HepG2 (cell line): ENCODE data around the gene KDM8. TPM values are rescaled to one million over a fixed set of nuclear protein-coding genes. Genes with fewer than 3 reads are reported as not detected.

Experiments used
- ATRX ChIP-seq: sonication (generic); formaldehyde crosslinking; IDR thresholded peaks from 2 replicates; pipeline ENCODE4 v1.4.0; 2020; ENCODE audit warnings: missing genetic modification reagents, borderline replicate concordance
- ELF3 ChIP-seq: IDR thresholded peaks from 2 replicates; pipeline ENCODE4 v1.6.1; 2016; ENCODE audit warnings: missing genetic modification reagents, missing compliant biosample characterization
- HHEX ChIP-seq: IDR thresholded peaks from 2 replicates; pipeline ENCODE4 v1.6.1; 2016; ENCODE audit warnings: control low read depth
- KAT8 ChIP-seq: IDR thresholded peaks from 2 replicates; pipeline ENCODE4 v1.6.1; 2016; ENCODE audit warnings: missing genetic modification reagents, missing compliant biosample characterization
- MAF1 ChIP-seq: sonication (generic); formaldehyde crosslinking; IDR thresholded peaks from 2 replicates; pipeline ENCODE4 v1.5.0; 2020; ENCODE audit warnings: missing genetic modification reagents, borderline replicate concordance
- MBNL3 ChIP-seq: fragments of 250-450 bp; sonication (Bioruptor Pico); conservative IDR thresholded peaks from 2 replicates; pipeline ENCODE4 v1.8.0; 2022; ENCODE audit warnings: mild to moderate bottlenecking, inconsistent platforms
- MLX ChIP-seq: IDR thresholded peaks from 2 replicates; pipeline ENCODE4 v1.6.1; 2016
- NFE2 ChIP-seq: sonication (generic); formaldehyde crosslinking; IDR thresholded peaks from 2 replicates; pipeline ENCODE4 v1.4.0; 2020; ENCODE audit warnings: missing genetic modification reagents
- NRL ChIP-seq: sonication (generic); formaldehyde crosslinking; IDR thresholded peaks from 2 replicates; pipeline ENCODE4 v1.5.0; 2020; ENCODE audit warnings: missing genetic modification reagents, mild to moderate bottlenecking, moderate library complexity, borderline replicate concordance
- RFX1 ChIP-seq: fragments of 450-650 bp; IDR thresholded peaks from 2 replicates; pipeline ENCODE4 v1.6.1; 2017
- SOX6 ChIP-seq, 2 experiments: fragments of 450-650 bp in 1 of 2; sonication (generic) in 1 of 2; formaldehyde crosslinking in 1 of 2; IDR thresholded peaks; 2 replicates each; pipeline versions ENCODE4 v1.4.0 to v1.6.1; 2017 to 2020; ENCODE audit warnings: antibody characterized with exemption in 1 of 2, mild to moderate bottlenecking in 1 of 2, missing genetic modification reagents in 1 of 2
- SP2 ChIP-seq: sonication (generic); formaldehyde crosslinking; IDR thresholded peaks from 2 replicates; pipeline ENCODE4 v1.5.1; 2020; ENCODE audit warnings: mild to moderate bottlenecking, missing genetic modification reagents
- TBL1XR1 ChIP-seq: fragments of 150-350 bp; IDR thresholded peaks from 2 replicates; pipeline ENCODE4 v1.6.1; 2014; ENCODE audit warnings: borderline replicate concordance, low read length; ENCODE audit not compliant: partially characterized antibody
- TP53 ChIP-seq: sonication (generic); formaldehyde crosslinking; conservative IDR thresholded peaks from 2 replicates; pipeline ENCODE4 v1.4.0; 2020; ENCODE audit warnings: missing genetic modification reagents
- XBP1 ChIP-seq: sonication (generic); formaldehyde crosslinking; IDR thresholded peaks from 2 replicates; pipeline ENCODE4 v1.5.0; 2020; ENCODE audit warnings: missing genetic modification reagents
- ZC3H4 ChIP-seq: sonication (generic); formaldehyde crosslinking; IDR thresholded peaks from 2 replicates; pipeline ENCODE4 v1.4.0; 2020; ENCODE audit warnings: missing genetic modification reagents, borderline replicate concordance
- ZNF543 ChIP-seq: sonication (generic); formaldehyde crosslinking; IDR thresholded peaks from 2 replicates; pipeline ENCODE4 v1.4.0; 2020; ENCODE audit warnings: mild to moderate bottlenecking, missing genetic modification reagents
- ZNF563 ChIP-seq: sonication (generic); formaldehyde crosslinking; IDR thresholded peaks from 2 replicates; pipeline ENCODE4 v1.8.0; 2022; ENCODE audit warnings: mild to moderate bottlenecking, moderate library complexity, missing genetic modification reagents
- ZNF776 ChIP-seq: sonication (generic); formaldehyde crosslinking; IDR thresholded peaks from 2 replicates; pipeline ENCODE4 v1.4.0; 2020; ENCODE audit warnings: mild to moderate bottlenecking, missing genetic modification reagents
- ZSCAN21 ChIP-seq: sonication (generic); formaldehyde crosslinking; IDR thresholded peaks from 2 replicates; pipeline ENCODE4 v1.8.0; 2022; ENCODE audit warnings: mild to moderate bottlenecking, missing genetic modification reagents, moderate library complexity, borderline replicate concordance
- polyA plus RNA-seq, 8 experiments: library from polyadenylated mRNA; depleted of rRNA in 3 of 8; stranded (reverse) in 7 of 8; unstranded in 1 of 8; fragments of >200 nt; fragmentation: Illumina TruSeq in 4 of 8; extraction: Trizol in 4 of 8; gene quantifications; 2 replicates each; pipeline versions ENCODE4 v1.2.1 to v1.2.3, GENCODE V29; 2011 to 2016; ENCODE audit warnings: low read depth in 4 of 8, missing spikeins in 1 of 8, mixed read lengths in 1 of 8; ENCODE audit not compliant: insufficient read depth in 1 of 8
- total RNA-seq, 5 experiments: library from RNA; depleted of rRNA; stranded (reverse); fragments of >200 nt; fragmentation: Illumina TruSeq; extraction: Trizol; gene quantifications; 2 replicates each; pipeline ENCODE4 v1.2.3, GENCODE V29; 2016; ENCODE audit warnings: low read depth in 1 of 5
- TF ChIP-seq, protein P1 (sequence below): sonication (generic); formaldehyde crosslinking; IDR thresholded peaks from 2 replicates; pipeline ENCODE4 v1.5.0; 2020; ENCODE audit warnings: missing genetic modification reagents, mild to moderate bottlenecking, borderline replicate concordance
- TF ChIP-seq, protein P2 (sequence below): sonication (generic); formaldehyde crosslinking; IDR thresholded peaks from 2 replicates; pipeline ENCODE4 v1.8.0; 2022; ENCODE audit warnings: missing genetic modification reagents, mild to moderate bottlenecking, moderate library complexity, borderline replicate concordance
- TF ChIP-seq, protein P3 (sequence below): sonication (generic); formaldehyde crosslinking; IDR thresholded peaks from 2 replicates; pipeline ENCODE4 v1.5.0; 2020; ENCODE audit warnings: missing genetic modification reagents
- TF ChIP-seq, protein P4 (sequence below): IDR thresholded peaks from 2 replicates; pipeline ENCODE4 v1.6.1; 2016; ENCODE audit warnings: missing genetic modification reagents, missing compliant biosample characterization
- TF ChIP-seq, protein P5 (sequence below): sonication (generic); formaldehyde crosslinking; IDR thresholded peaks from 2 replicates; pipeline ENCODE4 v1.4.0; 2020; ENCODE audit warnings: missing genetic modification reagents

KDM8 gene
- total and polyA plus RNA-seq, 2 of the 13 experiments (the other 11 are each of a cell fraction or from before 2014, with no cell fraction given), result 3.3 to 8.6 TPM

DNA sequence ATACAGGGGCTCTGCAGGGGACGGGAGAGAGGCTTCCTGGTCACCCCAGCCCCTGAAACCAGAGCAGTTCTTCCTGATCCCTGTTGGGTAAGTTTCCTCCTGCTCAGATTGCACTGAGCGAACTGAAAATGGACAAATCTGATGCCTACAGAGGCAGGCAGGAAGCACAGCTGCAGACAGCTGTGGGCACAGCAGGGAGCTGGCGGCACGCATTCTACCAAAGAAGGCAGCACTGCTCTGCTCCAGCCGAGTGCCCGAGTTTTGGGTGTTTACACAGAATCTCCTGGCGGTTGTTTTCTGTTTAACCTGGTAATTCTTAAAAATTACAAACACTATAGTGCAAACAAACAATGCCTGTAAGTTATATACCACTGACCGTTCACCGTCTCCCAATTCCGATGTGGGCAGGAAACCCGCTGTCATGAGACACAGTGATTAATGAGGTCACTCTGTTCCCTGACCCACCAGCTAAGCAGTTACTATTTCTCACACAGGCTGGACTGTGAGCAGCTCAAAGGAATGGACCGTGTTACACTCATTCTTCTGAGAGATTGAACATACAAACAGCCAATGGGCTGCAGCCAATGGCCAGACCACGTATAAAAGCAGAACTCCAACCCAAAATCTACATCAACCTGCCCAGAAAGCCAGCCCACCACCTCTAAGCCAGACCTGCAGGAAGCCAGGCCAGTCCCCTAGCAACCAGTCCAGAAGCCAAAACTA, 39.7 kb downstream of the KDM8 start (continued):
- TF ChIP-seq, protein P1, sequence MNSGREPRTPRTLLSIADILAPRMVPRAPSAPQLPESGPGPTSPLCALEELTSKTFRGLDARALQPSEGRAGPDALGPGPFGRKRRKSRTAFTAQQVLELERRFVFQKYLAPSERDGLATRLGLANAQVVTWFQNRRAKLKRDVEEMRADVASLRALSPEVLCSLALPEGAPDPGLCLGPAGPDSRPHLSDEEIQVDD, result no peak
- TF ChIP-seq SOX6 (IDR thresholded peaks at IDR 0.05), result no peak
- peak; percentile 19; the same call in 1 of the 2 replicates for TF ChIP-seq SOX6 (CRISPR knock-in tag; IDR thresholded peaks at IDR 0.05)
- no peak for TF ChIP-seq TP53 (CRISPR knock-in tag)
- TF ChIP-seq ATRX, result no peak
- TF ChIP-seq KAT8 (CRISPR knock-in tag), result no peak
- TF ChIP-seq, protein P2, sequence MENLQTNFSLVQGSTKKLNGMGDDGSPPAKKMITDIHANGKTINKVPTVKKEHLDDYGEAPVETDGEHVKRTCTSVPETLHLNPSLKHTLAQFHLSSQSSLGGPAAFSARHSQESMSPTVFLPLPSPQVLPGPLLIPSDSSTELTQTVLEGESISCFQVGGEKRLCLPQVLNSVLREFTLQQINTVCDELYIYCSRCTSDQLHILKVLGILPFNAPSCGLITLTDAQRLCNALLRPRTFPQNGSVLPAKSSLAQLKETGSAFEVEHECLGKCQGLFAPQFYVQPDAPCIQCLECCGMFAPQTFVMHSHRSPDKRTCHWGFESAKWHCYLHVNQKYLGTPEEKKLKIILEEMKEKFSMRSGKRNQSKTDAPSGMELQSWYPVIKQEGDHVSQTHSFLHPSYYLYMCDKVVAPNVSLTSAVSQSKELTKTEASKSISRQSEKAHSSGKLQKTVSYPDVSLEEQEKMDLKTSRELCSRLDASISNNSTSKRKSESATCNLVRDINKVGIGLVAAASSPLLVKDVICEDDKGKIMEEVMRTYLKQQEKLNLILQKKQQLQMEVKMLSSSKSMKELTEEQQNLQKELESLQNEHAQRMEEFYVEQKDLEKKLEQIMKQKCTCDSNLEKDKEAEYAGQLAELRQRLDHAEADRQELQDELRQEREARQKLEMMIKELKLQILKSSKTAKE (CRISPR knock-in tag), result no peak
- no peak for TF ChIP-seq MLX (CRISPR knock-in tag)
- TF ChIP-seq ZC3H4, result no peak
- 0 out of 2 replicates have a peak, but pooled peaks have one; percentile 10 for TF ChIP-seq ELF3 (CRISPR knock-in tag)
- no peak for TF ChIP-seq NFE2 (CRISPR knock-in tag)
- no peak for TF ChIP-seq XBP1 (CRISPR knock-in tag)
- TF ChIP-seq, protein P3, sequence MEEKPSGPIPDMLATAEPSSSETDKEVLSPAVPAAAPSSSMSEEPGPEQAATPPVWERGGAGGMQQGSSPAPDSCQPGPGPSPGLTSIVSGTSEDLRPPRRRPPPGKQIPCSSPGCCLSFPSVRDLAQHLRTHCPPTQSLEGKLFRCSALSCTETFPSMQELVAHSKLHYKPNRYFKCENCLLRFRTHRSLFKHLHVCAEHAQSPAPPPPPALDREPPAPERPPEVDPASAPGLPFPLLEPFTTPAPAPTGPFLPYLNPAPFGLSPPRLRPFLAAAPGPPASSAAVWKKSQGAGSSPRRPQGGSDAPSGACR (CRISPR knock-in tag), result no peak
- 0 out of 2 replicates have a peak, but pooled peaks have one; percentile 15 for TF ChIP-seq HHEX (CRISPR knock-in tag)
- TF ChIP-seq, protein P4, sequence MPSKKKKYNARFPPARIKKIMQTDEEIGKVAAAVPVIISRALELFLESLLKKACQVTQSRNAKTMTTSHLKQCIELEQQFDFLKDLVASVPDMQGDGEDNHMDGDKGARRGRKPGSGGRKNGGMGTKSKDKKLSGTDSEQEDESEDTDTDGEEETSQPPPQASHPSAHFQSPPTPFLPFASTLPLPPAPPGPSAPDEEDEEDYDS (CRISPR knock-in tag), result no peak; the same call in 1 of the 2 replicates
- TF ChIP-seq ZNF543 (CRISPR knock-in tag), result no peak
- TF ChIP-seq, protein P5, sequence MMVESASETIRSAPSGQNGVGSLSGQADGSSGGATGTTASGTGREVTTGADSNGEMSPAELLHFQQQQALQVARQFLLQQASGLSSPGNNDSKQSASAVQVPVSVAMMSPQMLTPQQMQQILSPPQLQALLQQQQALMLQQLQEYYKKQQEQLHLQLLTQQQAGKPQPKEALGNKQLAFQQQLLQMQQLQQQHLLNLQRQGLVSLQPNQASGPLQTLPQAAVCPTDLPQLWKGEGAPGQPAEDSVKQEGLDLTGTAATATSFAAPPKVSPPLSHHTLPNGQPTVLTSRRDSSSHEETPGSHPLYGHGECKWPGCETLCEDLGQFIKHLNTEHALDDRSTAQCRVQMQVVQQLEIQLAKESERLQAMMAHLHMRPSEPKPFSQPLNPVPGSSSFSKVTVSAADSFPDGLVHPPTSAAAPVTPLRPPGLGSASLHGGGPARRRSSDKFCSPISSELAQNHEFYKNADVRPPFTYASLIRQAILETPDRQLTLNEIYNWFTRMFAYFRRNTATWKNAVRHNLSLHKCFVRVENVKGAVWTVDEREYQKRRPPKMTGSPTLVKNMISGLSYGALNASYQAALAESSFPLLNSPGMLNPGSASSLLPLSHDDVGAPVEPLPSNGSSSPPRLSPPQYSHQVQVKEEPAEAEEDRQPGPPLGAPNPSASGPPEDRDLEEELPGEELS, result peak; percentile 57
- TF ChIP-seq SP2, result peak; percentile 37; the same call in 1 of the 2 replicates
- TF ChIP-seq RFX1, result no peak
- no peak for TF ChIP-seq ZNF776 (CRISPR knock-in tag)
- TF ChIP-seq TBL1XR1, result no peak
- TF ChIP-seq MBNL3 (CRISPR knock-in tag), result no peak
- TF ChIP-seq ZNF563 (CRISPR knock-in tag), result no peak
- no peak for TF ChIP-seq MAF1 (CRISPR knock-in tag)
- TF ChIP-seq ZSCAN21 (CRISPR knock-in tag), result 0 out of 2 replicates have a peak, but pooled peaks have one; percentile 27
- TF ChIP-seq NRL (CRISPR knock-in tag), result no peak
